NOMO-1 (cell line): ENCODE results near the gene SMIM24.

ENCODE experiments used
- DNase-seq, 2 experiments: peaks; one replicate each; lab custom pipeline; 2025; ENCODE audit not compliant: unreplicated experiment in 2 of 2; lab: John Stamatoyannopoulos, UW

Gene SMIM24

GRCh38 chr19:3476830-3477229 lies 3.5 kb downstream of the SMIM24 start:
- no peak for DNase-seq

- no peak for DNase-seq
Observed at GRCh38 chr19:3475449-3475848, 4.9 kb downstream of the SMIM24 start.

GRCh38 chr19:3474614-3475013 lies 5.7 kb downstream of the SMIM24 start:
- DNase-seq = no peak

GRCh38 chr19:3474010-3474409 lies 6.3 kb downstream of the SMIM24 start:
- no peak for DNase-seq

GRCh38 chr19:3471954-3472655 lies 8.2 kb downstream of the SMIM24 start:
- DNase-seq = no peak

GRCh38 chr19:3470500-3471128 lies 9.7 kb downstream of the SMIM24 start:
- no peak for DNase-seq

- no peak for DNase-seq
Observed at GRCh38 chr19:3469638-3470499, 10.5 kb downstream of the SMIM24 start.

GRCh38 chr19:3468211-3468610 lies 12.1 kb downstream of the SMIM24 start:
- no peak for DNase-seq

GRCh38 chr19:3467437-3468198 lies 12.7 kb downstream of the SMIM24 start:
- no peak for DNase-seq

- no peak for DNase-seq
Observed at GRCh38 chr19:3466635-3467034, 13.7 kb downstream of the SMIM24 start.

- no peak for DNase-seq
Observed at GRCh38 chr19:3465552-3465951, 14.8 kb downstream of the SMIM24 start.

- DNase-seq = no peak
Observed at GRCh38 chr19:3464587-3465235, 15.6 kb downstream of the SMIM24 start.

- DNase-seq = no peak
Observed at GRCh38 chr19:3463714-3464586, 16.4 kb downstream of the SMIM24 start.

- no peak for DNase-seq
Observed at GRCh38 chr19:3462991-3463713, 17.2 kb downstream of the SMIM24 start.

GRCh38 chr19:3459965-3460582 lies 20.3 kb downstream of the SMIM24 start:
- DNase-seq = no peak

GRCh38 chr19:3459089-3459881 lies 21.0 kb downstream of the SMIM24 start:
- DNase-seq = no peak

- DNase-seq = no peak
Observed at GRCh38 chr19:3458229-3459088, 21.9 kb downstream of the SMIM24 start.
